HG03439 (cell line): ENCODE measurements around the gene PLCD3.
A peak's percentile ranks its signal among the peaks of the same experiment; 100 is the strongest.

ENCODE experiments used
- ATAC-seq: cut with Tn5 transposase; IDR thresholded peaks from one replicate; pipeline ENCODE4 v1.9.1; 2021; ENCODE audit warnings: mild to moderate bottlenecking, moderate library complexity; ENCODE audit not compliant: unreplicated experiment

The PLCD3 gene

GRCh38 chr17:45150911-45151809 is 18.8 kb upstream of the PLCD3 start:
- ATAC-seq = no peak

DNA sequence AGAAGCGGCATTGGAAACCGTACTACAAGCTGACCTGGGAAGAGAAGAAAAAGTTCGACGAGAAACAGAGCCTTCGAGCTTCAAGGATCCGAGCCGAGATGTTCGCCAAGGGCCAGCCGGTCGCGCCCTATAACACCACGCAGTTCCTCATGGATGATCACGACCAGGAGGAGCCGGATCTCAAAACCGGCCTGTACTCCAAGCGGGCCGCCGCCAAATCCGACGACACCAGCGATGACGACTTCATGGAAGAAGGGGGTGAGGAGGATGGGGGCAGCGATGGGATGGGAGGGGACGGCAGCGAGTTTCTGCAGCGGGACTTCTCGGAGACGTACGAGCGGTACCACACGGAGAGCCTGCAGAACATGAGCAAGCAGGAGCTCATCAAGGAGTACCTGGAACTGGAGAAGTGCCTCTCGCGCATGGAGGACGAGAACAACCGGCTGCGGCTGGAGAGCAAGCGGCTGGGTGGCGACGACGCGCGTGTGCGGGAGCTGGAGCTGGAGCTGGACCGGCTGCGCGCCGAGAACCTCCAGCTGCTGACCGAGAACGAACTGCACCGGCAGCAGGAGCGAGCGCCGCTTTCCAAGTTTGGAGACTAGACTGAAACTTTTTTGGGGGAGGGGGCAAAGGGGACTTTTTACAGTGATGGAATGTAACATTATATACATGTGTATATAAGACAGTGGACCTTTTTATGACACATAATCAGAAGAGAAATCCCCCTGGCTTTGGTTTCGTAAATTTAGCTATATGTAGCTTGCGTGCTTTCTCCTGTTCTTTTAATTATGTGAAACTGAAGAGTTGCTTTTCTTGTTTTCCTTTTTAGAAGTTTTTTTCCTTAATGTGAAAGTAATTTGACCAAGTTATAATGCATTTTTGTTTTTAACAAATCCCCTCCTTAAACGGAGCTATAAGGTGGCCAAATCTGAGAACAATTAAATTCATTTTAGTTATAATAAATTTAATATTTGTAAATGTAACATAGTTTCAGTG is 17.7 kb upstream of the PLCD3 start:
- no peak for ATAC-seq

DNA sequence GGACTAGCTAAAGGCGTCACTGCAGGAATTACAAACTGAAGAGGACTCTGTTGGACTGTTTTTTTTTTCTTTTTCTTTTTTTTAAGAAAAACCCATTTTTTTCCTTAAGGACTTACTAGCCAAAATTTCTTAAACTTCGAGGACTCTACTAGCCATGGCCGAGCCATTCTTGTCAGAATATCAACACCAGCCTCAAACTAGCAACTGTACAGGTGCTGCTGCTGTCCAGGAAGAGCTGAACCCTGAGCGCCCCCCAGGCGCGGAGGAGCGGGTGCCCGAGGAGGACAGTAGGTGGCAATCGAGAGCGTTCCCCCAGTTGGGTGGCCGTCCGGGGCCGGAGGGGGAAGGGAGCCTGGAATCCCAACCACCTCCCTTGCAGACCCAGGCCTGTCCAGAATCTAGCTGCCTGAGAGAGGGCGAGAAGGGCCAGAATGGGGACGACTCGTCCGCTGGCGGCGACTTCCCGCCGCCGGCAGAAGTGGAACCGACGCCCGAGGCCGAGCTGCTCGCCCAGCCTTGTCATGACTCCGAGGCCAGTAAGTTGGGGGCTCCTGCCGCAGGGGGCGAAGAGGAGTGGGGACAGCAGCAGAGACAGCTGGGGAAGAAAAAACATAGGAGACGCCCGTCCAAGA is 16.8 kb upstream of the PLCD3 start:
- ATAC-seq = peak; percentile 35

DNA sequence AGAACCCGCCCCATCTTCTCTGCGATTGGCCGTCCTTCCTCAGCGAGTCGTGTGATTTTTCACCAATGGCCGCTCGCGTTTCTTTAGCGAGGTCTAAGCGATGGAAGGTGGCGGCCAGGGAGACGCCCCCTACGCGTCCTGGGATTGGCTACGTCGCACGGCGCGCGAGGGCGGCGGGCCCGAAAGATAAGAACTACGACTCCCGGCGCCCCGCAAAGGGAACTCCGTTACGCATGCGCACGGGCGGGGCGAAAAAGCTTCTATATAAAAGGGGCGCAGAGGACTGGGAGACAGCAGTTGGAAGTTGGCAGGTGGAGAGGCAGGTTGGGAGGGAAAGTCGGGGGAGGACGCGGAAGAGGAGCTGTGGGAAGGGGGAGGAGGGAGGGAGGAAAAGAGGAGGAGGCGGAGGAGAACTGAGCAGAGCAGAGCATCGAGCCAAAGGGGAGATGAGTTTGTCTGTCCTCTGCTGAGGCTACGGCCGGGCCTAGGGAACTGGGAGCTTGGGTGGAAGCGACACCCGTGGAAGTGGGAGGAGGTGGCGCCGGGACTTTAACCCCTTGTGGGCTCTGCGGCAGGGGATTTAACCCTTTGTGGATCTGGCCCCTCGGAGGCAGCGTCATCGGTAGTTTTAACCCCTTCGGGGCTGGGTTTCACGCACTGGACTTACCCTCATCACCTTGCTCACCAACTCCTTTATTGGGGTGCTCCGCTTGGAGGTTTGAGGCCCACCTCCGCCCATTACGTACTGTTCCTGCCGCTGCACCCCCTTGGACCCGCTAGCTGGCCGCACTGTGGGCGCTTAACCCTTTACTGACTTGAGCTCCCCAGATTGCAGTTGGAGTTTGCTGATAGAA is 16.1 kb upstream of the PLCD3 start, which contains the start of gene HEXIM1:
TSS of gene HEXIM1 (plus strand) at position 293 of the 854 bp plus-strand sequence. CDS start 716 bp downstream, outside the sequence.
- peak; percentile 67 for ATAC-seq

GRCh38 chr17:45147581-45148182 is 15.4 kb upstream of the PLCD3 start:
- ATAC-seq = no peak

GRCh38 chr17:45146890-45147580 is 14.7 kb upstream of the PLCD3 start:
- ATAC-seq = no peak

DNA sequence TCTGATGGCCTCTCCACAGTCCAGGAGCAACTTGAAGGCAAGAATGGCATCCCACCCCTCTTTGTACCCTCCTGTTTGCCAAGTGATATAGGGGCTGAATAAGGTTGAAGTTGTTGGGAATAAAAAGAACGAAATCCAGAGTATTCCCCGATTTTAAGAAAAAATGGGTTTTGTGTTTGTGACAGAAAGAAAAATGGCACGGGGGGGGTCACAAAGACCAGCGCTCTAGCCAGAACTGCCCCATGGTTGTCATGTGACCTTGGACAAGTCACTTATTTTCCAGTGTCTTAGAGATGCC is 14.2 kb upstream of the PLCD3 start:
- no peak for ATAC-seq

GRCh38 chr17:45146166-45146565 is 13.9 kb upstream of the PLCD3 start:
- no peak for ATAC-seq

GRCh38 chr17:45145035-45145389 is 12.7 kb upstream of the PLCD3 start:
- no peak for ATAC-seq

DNA sequence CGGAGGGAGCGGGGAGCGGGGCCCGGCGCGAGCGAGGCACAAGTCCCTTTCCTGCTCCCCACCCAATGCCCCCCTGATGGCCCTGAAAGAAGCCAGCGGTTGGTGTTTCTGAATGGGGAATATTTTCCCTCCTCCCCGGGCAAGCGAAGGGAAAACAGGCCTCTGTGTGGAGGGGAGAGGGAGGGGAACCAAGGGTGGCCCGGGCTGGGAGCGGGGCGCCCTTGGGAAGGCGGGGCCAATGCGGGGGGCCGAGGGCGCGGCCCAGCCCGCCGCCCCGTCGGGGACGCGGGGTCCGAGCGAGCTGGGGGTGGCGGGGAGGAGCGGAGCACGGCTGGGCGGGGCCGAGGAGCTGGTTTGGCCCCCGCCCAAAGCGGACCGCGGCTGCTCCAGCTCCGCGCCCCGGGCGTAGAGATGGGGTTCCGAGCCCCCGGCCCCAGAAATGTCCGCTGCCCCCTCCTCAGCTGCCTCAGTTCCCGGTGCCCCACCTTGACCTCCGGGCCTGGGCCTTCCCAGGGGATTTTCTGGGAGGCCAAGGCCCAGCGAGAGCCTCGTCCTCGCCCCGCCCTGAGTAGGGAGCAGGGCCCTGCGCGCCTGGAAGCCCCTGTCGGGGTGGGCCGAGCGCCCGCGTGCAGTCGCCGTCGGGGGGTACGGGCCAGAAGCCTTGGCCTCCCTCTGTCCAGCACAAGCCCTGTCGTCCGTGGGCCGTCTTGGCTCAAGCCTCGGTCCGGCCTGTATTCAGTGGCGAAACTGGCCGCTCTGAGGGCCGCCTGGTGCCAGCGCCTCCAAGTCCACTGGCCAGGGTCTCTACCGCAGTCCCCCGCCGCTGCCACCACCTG is 12.1 kb upstream of the PLCD3 start:
- ATAC-seq = no peak

DNA sequence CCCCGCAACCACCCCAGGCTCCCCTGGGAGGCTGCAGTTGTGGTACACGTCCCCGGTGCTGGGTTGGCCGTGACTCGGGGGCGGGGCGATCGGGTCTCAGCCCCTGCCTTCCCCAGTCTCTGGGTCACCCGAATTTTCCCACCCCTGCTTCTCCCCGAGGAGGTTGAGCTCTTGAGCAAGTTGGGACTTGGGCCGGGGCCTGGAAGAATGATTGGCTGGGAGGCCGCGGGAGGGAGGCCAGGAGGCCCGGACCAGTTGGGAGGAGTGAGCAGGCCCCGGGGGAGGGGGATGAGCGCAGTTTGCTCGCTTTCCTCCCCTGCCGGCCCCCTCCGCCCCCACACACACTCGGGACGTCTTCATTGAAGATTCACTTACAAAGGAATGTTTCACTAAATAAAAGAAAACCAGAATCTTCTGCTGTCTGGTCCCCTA is 11.5 kb upstream of the PLCD3 start:
- no peak for ATAC-seq

GRCh38 chr17:45143094-45143670 is 10.9 kb upstream of the PLCD3 start:
- no peak for ATAC-seq

DNA sequence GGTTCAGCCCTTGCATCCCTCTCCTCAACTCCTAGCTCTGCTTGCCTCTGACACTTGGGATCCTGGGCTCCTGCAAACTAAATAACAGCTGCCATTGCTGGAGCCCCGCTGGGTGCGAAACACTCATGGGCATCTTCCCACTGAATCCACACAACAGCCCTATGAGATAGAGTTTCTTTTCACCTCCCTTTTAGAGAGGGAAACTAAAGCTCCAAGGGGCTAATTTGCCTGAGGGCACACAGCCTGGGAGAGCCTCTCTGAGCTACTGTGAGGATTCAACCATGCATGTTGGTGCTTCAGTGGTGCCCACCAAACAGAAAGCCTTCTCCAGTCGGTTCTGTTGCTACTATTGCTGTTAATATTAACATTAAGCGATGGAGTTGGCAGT is 7.2 kb upstream of the PLCD3 start:
- ATAC-seq = no peak

GRCh38 chr17:45138911-45139532 is 6.7 kb upstream of the PLCD3 start:
- ATAC-seq = no peak

DNA sequence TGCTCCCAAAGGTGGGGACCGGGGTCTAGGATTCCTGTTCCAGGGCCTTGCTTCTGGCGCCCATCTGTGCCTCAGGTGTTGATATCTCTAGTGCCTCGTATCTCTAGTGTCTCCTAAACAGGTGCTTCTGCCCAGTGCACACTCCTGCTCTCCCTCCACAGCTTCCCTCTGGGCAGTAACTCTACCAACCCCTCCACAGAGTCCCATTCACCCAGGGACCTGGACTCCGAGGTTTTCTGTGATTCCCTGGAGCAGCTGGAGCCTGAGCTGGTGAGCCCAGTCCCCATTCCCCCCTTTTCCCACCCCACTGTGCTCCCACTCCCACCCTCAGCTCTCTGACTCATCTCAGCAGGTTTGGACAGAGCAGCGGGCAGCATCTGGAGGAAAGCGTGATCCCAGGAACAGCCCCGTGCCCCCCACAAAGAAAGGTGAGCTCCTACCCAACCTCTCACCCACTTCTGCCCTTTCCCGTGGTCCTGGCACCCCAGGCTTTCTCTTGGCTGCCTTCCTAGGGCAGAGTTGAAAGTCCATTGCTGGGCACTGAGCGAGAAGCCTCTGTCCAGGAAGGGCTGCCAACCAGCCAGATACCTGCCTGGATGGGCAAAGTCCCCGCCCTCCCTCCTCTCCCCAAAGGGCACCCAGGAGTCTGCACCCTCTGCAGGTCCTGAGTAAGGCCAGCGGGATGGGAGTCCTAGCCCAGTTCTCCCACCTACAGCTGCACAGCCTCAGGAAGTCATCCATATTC is 5.4 kb upstream of the PLCD3 start:
- no peak for ATAC-seq

DNA sequence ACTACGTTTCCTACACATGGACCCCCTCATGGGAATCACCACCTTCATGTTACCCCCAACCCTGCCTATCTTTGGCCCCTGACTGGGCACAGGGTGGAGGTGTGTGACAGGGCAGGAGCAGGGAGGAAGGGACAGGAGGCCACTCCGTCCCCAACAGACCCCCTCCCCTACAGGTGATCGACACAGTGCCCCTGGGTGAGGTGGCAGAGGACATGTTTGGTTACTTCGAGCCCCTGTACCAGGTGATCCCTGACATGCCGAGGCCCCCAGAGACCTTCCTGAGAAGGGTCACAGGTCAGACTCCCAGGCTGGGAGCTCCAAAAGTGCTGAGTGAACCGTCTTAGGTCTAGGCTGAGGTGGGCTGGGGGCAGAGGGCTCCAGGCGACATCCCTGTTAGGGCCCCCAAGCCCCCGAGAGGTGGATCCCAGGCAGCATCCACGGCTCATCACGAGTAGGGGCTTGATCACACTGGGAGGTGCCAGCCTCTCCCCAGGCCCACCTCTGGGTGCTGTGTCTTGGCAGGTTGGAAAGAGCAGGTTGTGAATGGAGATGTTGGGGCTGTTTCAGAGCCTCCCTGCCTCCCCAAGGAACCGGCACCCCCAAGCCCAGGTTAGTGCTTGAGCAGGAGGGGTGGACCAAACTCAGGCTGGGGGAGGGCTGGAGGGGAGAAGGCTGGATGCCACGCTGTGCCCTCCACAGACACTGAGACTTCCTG is 4.7 kb upstream of the PLCD3 start:
- ATAC-seq = no peak
